ENCODE data around the gene GSK3A. TPM values are rescaled to one million over a fixed set of nuclear protein-coding genes. Genes with fewer than 3 reads are reported as not detected.

Gene GSK3A
- total RNA-seq, 1 donor from 2014 or later = 27.0 TPM

DNA sequence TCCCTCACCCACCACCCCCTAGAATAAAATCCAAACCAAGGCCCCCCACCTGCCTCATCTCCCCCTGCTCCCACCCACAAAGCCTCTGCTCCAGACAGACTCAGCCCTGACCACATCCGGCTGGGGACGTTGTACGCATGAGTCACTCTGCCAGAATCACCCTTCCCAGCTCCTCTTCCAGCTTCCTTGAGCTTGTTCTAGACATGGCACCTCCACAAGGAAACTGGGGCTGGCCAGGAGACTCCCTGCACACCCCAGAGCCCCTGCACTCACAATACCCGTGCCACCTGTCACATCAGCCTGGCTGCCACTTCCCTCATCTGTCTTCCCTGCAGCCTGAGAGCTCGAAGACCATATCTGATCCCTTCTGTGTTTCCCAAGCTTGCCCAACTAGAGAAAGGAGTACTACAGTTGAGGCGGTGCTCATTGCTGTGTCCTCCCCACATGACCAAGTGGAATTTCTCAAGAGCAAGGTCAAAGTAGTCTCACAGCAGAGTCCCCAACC is 34.6 kb downstream of the GSK3A start:
- Histone ChIP-seq H3K4me3 (no peak overlapping the region), H3K9me3 (no peaks in the 10 kb centered on the region), H3K27me3 (no peaks in the 10 kb centered on the region), H3K36me3 (peaks cover 78 to 79% of the 10 kb centered on the region in 2 donors), H3K27ac (no peak overlapping the region), H3K4me1 (no peaks in the 10 kb centered on the region)
- no peak for DNase-seq (ENCODE audit: low spot score in 2 of 2)
- intact Hi-C loops (cut with DNase I) = no loop called here
- TF ChIP-seq, protein P1, sequence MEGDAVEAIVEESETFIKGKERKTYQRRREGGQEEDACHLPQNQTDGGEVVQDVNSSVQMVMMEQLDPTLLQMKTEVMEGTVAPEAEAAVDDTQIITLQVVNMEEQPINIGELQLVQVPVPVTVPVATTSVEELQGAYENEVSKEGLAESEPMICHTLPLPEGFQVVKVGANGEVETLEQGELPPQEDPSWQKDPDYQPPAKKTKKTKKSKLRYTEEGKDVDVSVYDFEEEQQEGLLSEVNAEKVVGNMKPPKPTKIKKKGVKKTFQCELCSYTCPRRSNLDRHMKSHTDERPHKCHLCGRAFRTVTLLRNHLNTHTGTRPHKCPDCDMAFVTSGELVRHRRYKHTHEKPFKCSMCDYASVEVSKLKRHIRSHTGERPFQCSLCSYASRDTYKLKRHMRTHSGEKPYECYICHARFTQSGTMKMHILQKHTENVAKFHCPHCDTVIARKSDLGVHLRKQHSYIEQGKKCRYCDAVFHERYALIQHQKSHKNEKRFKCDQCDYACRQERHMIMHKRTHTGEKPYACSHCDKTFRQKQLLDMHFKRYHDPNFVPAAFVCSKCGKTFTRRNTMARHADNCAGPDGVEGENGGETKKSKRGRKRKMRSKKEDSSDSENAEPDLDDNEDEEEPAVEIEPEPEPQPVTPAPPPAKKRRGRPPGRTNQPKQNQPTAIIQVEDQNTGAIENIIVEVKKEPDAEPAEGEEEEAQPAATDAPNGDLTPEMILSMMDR (IDR thresholded peaks at IDR 0.05) = no peak

DNA sequence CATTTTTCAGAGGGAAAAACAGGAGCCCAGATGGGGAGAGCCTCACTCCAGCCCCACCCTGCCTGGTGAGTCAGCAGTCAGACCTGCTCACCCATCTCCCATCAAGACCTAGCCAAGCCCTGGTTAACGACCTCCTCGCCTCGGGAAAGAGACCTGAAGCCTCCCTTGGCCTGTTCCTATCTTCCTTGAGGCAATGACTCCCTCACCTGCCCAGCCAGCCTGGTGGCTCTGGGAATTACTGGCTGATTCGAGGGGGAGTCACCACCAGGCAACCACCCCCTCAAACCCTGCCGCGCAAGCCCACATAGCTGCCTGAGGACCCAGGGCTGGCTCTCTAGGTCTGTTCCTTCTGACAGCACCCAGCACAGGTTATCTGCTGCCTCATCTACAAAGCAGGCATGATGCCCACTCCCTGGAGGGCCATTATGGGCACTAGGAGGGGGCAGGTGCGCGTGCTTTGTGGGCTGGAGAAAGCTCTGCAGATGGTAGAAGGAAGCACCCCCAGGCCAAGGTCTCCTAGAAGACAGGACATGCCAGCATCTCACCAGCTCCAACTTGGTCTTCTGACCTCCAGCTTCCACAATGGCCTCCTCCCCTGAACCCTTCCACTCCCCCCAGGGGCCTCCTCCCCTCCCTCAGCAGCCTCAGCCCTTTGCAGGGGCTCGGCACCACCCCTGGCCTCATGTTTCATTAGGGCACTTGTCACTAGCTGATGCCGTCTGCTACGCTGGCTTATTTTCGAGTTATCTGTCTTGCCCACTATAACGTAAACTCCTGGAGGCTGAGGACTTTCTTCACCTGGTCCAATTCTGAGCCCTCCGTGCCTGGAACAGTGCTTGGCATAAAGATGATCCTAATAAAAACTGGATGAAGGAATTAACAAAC is 35.3 kb downstream of the GSK3A start:
- TF ChIP-seq, protein P1 (IDR thresholded peaks at IDR 0.05) = no peak
- Histone ChIP-seq H3K9me3 (no peaks in the 10 kb centered on the region), H3K36me3 (peaks cover 72 to 82% of the 10 kb centered on the region in 2 donors), H3K4me1 (no peaks in the 10 kb centered on the region), H3K27me3 (no peaks in the 10 kb centered on the region), H3K4me3 (no peak overlapping the region), H3K27ac (no peak overlapping the region)
- no peak for DNase-seq (ENCODE audit: low spot score in 2 of 2)
- intact Hi-C loops (cut with DNase I) = no loop called here

DNA sequence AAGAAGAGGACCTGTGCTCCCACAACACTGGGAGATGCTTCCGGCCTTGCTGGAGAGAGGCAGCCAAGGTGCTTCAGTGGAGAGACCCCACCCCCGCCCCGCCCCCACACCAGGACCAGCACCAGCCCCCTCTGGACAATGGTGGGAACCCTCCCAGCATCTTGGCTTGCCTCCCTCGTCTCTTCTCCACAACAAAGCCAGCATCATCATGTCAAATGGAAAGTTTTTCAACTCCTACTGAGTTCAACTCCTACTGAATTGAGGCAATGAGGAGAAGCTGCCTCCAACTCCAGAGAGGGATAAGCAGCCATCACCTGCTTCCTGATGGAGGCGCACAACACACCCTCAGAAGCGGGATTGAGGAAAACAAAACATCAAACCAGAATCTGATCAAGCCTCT is 37.7 kb downstream of the GSK3A start:
- H3K36me3 ChIP-seq = peaks cover 60 to 95% of the 10 kb centered on the region in 2 donors

DNA sequence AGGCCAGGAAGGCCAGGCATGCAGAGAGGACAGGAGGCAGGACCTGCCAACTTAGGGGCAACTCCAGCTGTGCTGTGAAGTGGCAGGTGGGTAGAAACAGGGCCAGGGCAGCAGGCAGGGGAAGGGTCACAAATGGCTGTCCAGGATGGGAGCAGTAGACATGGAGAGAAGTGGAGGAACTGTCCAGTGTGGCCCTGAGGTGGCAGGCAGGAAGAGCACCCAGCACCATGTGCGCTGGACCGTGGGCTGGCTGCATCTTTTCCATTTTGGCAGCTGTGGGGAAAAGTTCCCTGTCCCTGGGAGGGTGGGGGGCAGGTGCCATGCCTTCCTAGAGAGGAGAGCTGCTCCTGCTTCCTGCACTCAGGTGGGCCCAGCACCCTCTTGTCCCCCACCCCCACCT is 38.7 kb downstream of the GSK3A start:
- no peaks in the 10 kb centered on the region for H3K27me3 ChIP-seq
- intact Hi-C loops (cut with DNase I) = no loop called here
- TF ChIP-seq, protein P1 (IDR thresholded peaks at IDR 0.05) = no peak
- no peak for DNase-seq (ENCODE audit: low spot score in 2 of 2)
- peaks cover 58 to 95% of the 10 kb centered on the region in 2 donors for H3K36me3 ChIP-seq
- no peaks in the 10 kb centered on the region for H3K9me3 ChIP-seq
- no peaks in the 10 kb centered on the region for H3K4me1 ChIP-seq
- H3K4me3 ChIP-seq = no peak overlapping the region
- no peak overlapping the region for H3K27ac ChIP-seq

More for the DNA sequence above, 37.7 kb downstream of the GSK3A start:
- H3K9me3 ChIP-seq = no peaks in the 10 kb centered on the region
- DNase-seq (ENCODE audit: low spot score in 2 of 2) = no peak
- TF ChIP-seq, protein P1 (IDR thresholded peaks at IDR 0.05) = no peak
- intact Hi-C loops (cut with DNase I) = no loop called here
- H3K27me3 ChIP-seq = no peaks in the 10 kb centered on the region
- no peaks in the 10 kb centered on the region for H3K4me1 ChIP-seq
- no peak overlapping the region for H3K27ac ChIP-seq
- H3K4me3 ChIP-seq = no peak overlapping the region

DNA sequence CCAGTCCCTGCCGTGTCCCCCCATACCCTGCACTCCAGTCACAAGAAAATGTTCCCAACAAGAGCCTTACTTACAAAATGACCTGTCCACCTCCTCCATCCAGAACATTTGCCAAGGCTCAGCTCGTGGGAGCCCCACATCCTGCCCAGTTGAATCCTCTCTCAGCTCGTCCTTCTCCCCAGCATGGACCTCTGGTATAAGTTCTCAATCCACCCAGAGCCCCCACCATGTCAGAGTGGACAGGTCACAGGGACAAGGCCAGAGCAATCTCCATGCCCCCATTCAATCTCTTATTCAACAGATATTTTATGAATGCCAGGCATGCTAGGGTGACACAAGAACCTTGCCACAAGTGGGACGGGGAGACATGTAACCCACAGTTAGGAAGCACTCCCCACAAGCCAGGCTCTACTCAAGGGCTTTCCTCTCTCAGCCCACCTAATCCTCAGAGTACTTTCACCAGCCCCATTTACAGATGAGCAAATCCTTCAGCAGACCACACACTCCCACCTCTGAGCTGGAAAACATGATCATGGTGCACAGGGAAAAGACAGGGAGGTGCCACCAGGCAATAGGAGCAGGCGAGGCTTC is 40.0 kb downstream of the GSK3A start:
- Histone ChIP-seq H3K36me3 (peaks cover 52 to 93% of the 10 kb centered on the region in 2 donors), H3K27me3 (no peaks in the 10 kb centered on the region), H3K4me3 (no peak overlapping the region), H3K27ac (no peak overlapping the region), H3K9me3 (no peaks in the 10 kb centered on the region), H3K4me1 (no peaks in the 10 kb centered on the region)
- TF ChIP-seq, protein P1 (IDR thresholded peaks at IDR 0.05) = no peak
- intact Hi-C loops (cut with DNase I) = no loop called here
- no peak for DNase-seq (ENCODE audit: low spot score in 2 of 2)

Data from ascending aorta (tissue), 2 donors.